OCI-LY3 (cell line): Measurements from ENCODE around the gene TNFAIP8L3.

Experiments used
- EZH2phosphoT487 ChIP-seq: fragments of 200-600 bp; shearing (Covaris generic); IDR thresholded peaks from 2 replicates; pipeline ENCODE4 v1.6.1; 2018; ENCODE audit warnings: antibody characterized with exemption, mixed run types, low read depth
- TF ChIP-seq, protein P1 (sequence below): fragments of 200-600, 300-600 bp; sonication (generic); IDR thresholded peaks from 2 replicates; pipeline ENCODE4 v1.5.1; 2014; ENCODE audit warnings: antibody characterized with exemption, low read length, low read depth

DNA sequence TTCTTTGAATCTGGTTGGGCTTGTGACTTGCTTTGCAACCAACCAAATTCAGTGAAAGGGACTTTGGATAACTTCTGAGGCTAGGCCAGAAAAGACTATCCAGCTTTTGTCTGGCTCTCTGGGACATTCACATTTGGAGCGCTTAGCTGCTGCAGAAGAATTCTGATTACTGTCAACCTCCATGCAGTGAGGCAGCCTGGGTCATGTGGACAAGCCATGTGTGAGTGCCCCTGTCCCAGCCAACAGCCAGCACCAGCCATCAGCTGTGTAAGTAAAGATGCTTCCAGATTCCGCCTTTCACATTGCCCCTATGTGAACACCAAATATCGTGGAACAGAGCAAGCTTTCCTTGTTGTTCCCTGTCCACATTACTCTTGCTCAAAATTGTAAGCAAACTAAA, 12.9 kb upstream of the TNFAIP8L3 start:
- TF ChIP-seq, protein P1, sequence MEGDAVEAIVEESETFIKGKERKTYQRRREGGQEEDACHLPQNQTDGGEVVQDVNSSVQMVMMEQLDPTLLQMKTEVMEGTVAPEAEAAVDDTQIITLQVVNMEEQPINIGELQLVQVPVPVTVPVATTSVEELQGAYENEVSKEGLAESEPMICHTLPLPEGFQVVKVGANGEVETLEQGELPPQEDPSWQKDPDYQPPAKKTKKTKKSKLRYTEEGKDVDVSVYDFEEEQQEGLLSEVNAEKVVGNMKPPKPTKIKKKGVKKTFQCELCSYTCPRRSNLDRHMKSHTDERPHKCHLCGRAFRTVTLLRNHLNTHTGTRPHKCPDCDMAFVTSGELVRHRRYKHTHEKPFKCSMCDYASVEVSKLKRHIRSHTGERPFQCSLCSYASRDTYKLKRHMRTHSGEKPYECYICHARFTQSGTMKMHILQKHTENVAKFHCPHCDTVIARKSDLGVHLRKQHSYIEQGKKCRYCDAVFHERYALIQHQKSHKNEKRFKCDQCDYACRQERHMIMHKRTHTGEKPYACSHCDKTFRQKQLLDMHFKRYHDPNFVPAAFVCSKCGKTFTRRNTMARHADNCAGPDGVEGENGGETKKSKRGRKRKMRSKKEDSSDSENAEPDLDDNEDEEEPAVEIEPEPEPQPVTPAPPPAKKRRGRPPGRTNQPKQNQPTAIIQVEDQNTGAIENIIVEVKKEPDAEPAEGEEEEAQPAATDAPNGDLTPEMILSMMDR: no peak
- no peak for TF ChIP-seq EZH2phosphoT487
